ENCODE data around the gene CITED2. TPM values are rescaled to one million over a fixed set of nuclear protein-coding genes. Genes with fewer than 3 reads are reported as not detected.

CITED2 gene
- total RNA-seq, 1 experiment from 2014 or later, result 82.3 TPM

GRCh38 chr6:139388384-139388783 lies 13.9 kb upstream of the CITED2 start:
- DNase-seq (ENCODE audit: low read depth), result no peak

GRCh38 chr6:139386404-139386803 lies 12.0 kb upstream of the CITED2 start:
- DNase-seq (ENCODE audit: low read depth), result no peak

GRCh38 chr6:139381216-139381865 lies 6.9 kb upstream of the CITED2 start:
- DNase-seq (ENCODE audit: low read depth), result no peak

GRCh38 chr6:139380611-139381010 lies 6.2 kb upstream of the CITED2 start:
- no peak for DNase-seq (ENCODE audit: low read depth)

- no peak for DNase-seq (ENCODE audit: low read depth)
Measured at GRCh38 chr6:139380168-139380567, 5.7 kb upstream of the CITED2 start.

GRCh38 chr6:139378882-139379341 lies 4.5 kb upstream of the CITED2 start:
- DNase-seq (ENCODE audit: low read depth), result peak; percentile 74

- no peak for DNase-seq (ENCODE audit: low read depth)
Measured at GRCh38 chr6:139378226-139378625, 3.8 kb upstream of the CITED2 start.

- peak; percentile 4 for DNase-seq (ENCODE audit: low read depth)
Measured at GRCh38 chr6:139376604-139377218, 2.3 kb upstream of the CITED2 start.

GRCh38 chr6:139376017-139376330 lies 1.5 kb upstream of the CITED2 start:
- no peak for DNase-seq (ENCODE audit: low read depth)

- DNase-seq (ENCODE audit: low read depth), result peak; percentile 95
Measured at GRCh38 chr6:139375226-139376016, 973 bp upstream of the CITED2 start.

GRCh38 chr6:139373928-139374356 lies 506 bp downstream of the CITED2 start:
- no peak for DNase-seq (ENCODE audit: low read depth)

- DNase-seq (ENCODE audit: low read depth), result peak; percentile 45
Measured at GRCh38 chr6:139373154-139373927, 1.1 kb downstream of the CITED2 start.

- DNase-seq (ENCODE audit: low read depth), result peak; percentile 14
Measured at GRCh38 chr6:139372326-139373153, 1.9 kb downstream of the CITED2 start.

GRCh38 chr6:139371421-139372203 lies 2.8 kb downstream of the CITED2 start:
- no peak for DNase-seq (ENCODE audit: low read depth)

GRCh38 chr6:139370999-139371345 lies 3.5 kb downstream of the CITED2 start:
- DNase-seq (ENCODE audit: low read depth), result no peak

GRCh38 chr6:139370283-139370998 lies 4.0 kb downstream of the CITED2 start:
- DNase-seq (ENCODE audit: low read depth), result no peak

- DNase-seq (ENCODE audit: low read depth), result peak; percentile 24
Measured at GRCh38 chr6:139369568-139370282, 4.7 kb downstream of the CITED2 start.

- no peak for DNase-seq (ENCODE audit: low read depth)
Measured at GRCh38 chr6:139369068-139369467, 5.4 kb downstream of the CITED2 start.

- no peak for DNase-seq (ENCODE audit: low read depth)
Measured at GRCh38 chr6:139368661-139369060, 5.8 kb downstream of the CITED2 start.

All from HT1080 (cell line).